Fibroblast of mammary gland (primary cell): ENCODE data around the gene PITX2.
A peak's percentile ranks its signal among the peaks of the same experiment; 100 is the strongest.

Experiments
- DNase-seq: peaks from one replicate; pipeline ENCODE4 v3.0.0-alpha.2; 2010; ENCODE audit warnings: low read depth
- H3K4me3 ChIP-seq: 2 replicates; pipeline ENCODE4 v1.5.1; 2011; ENCODE audit warnings: low read depth, mild to moderate bottlenecking, low read length, moderate library complexity; ENCODE audit not compliant: control insufficient read depth
- TF ChIP-seq, protein P1 (sequence below): conservative IDR thresholded peaks from 2 replicates; pipeline ENCODE4 v1.5.1; 2011; ENCODE audit warnings: low read depth, low read length, inconsistent platforms; ENCODE audit not compliant: control insufficient read depth, insufficient read depth

Gene PITX2

GRCh38 chr4:110622841-110623717 is at the start of gene PITX2:
Gene PITX2 (minus strand): TSS chr4:110623077. CDS start chr4:110622460, 617 bp downstream.
- DNase-seq, result peak; percentile 96
- peak within 1 kb of the TSS; percentile 68 for H3K4me3 ChIP-seq
- TF ChIP-seq, protein P1, sequence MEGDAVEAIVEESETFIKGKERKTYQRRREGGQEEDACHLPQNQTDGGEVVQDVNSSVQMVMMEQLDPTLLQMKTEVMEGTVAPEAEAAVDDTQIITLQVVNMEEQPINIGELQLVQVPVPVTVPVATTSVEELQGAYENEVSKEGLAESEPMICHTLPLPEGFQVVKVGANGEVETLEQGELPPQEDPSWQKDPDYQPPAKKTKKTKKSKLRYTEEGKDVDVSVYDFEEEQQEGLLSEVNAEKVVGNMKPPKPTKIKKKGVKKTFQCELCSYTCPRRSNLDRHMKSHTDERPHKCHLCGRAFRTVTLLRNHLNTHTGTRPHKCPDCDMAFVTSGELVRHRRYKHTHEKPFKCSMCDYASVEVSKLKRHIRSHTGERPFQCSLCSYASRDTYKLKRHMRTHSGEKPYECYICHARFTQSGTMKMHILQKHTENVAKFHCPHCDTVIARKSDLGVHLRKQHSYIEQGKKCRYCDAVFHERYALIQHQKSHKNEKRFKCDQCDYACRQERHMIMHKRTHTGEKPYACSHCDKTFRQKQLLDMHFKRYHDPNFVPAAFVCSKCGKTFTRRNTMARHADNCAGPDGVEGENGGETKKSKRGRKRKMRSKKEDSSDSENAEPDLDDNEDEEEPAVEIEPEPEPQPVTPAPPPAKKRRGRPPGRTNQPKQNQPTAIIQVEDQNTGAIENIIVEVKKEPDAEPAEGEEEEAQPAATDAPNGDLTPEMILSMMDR, result no peak

- TF ChIP-seq, protein P1, result no peak
- DNase-seq, result no peak
- H3K4me3 ChIP-seq, result no peak overlapping the region
Observed at GRCh38 chr4:110671679-110672078, 48.8 kb upstream of the PITX2 start.

GRCh38 chr4:110669663-110670062 is 46.8 kb upstream of the PITX2 start:
- TF ChIP-seq, protein P1, result no peak
- no peak overlapping the region for H3K4me3 ChIP-seq
- no peak for DNase-seq

- DNase-seq, result no peak
- H3K4me3 ChIP-seq, result no peak overlapping the region
- TF ChIP-seq, protein P1, result no peak
Observed at GRCh38 chr4:110668463-110669235, 45.8 kb upstream of the PITX2 start.

DNA sequence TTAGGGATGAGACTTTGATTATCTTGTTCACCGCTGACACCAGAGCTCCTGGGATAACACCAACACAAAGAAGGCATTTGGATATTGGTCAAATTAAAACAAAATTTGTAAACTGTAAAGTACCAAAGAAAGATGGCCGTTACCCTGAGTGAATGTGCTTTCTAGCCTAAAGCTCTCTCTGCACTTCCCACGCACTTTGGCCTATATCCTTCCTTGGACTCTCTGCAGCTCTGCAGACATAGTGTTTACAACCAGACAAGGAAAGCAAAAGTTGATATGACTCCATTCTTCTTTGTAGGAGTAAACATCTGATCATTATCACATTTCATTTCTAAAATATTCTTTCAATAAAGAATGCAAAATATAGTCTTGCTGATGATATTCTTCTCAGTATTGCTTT is 44.8 kb upstream of the PITX2 start:
- no peak overlapping the region for H3K4me3 ChIP-seq
- no peak for DNase-seq
- TF ChIP-seq, protein P1, result no peak

DNA sequence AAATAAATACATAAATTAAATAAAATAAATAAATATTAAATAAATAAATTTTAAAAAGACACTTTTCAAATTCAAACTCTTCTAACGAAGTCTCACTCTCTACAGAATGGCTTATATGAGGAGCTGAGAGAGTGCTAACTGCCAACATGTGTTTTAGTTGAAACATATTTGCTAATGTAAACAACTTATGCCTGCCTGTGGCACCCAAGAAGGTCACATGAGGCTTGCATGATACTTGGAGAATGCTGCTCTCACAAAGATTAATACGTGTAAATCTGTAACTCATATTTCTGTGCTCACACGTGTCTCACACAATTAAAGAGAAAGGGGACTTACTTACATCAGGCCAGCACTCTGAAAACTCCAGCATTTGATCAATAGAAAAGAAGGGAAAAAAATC is 43.2 kb upstream of the PITX2 start:
- TF ChIP-seq, protein P1, result no peak
- H3K4me3 ChIP-seq, result no peak overlapping the region
- DNase-seq, result no peak
